ENCODE measurements around the gene STK32B. TPM values are rescaled to one million over a fixed set of nuclear protein-coding genes. Genes with fewer than 3 reads are reported as not detected.

The STK32B gene
- polyA plus RNA-seq, 1 of the 3 experiments (the other 2 are of a cell fraction) = 0.20 TPM

DNA sequence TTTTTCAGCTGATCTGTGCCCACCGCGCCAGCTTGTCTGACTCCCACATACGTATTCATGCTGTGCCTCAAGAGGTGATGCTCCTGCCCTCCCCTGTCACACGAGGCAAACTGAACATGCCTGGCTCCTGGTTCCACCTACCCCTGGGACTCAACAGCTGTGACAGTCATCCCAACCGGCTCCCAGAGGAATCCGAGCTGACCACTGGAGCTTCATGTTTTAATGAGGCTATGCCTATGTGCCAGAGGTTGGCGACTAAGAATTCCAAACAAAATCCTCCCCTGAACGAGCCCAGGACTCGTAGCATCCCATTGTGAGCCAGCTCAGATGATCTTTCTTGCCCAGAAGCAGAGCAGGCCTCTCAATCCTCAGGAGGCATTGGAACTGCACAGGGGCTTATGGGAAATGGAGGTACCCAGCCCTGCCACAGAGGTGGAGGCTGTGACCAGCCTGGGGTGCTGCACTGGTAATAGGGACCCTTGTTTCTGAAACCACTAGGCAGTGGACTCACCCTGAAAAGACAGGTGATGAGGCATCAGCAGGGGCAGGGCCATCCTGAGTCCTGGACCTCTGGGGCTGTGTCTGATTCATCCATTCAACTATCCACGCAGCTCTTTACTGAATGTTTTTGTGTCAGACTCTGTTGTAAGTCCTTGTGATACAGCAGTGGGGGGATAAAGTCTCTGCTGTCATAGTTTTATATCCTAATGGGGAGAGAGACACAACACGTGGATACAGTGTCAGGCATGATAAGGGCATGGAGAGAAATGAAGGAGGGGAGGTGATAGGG lies 332.1 kb downstream of the STK32B start:
- ChIA-PET CTCF (interaction anchor here (1.0 to 1.3 kb wide), 2 partner anchors 17 to 77 kb away, joined by 3 read pairs; no protein-coding TSS in a partner anchor), POLR2A (no interaction called here)
- Histone ChIP-seq H3K4me3 (ENCODE audit: low read depth in 2 of 2, low read length in 1 of 2) (no peak overlapping the region), H3K27me3 (ENCODE audit: insufficient read depth) (no peaks in the 10 kb centered on the region; the same call in 1 of the 2 replicates), H3K9me2 (no peaks in the 10 kb centered on the region), H3K79me2 (ENCODE audit: insufficient read depth) (no peaks in the 10 kb centered on the region), H4K20me1 (ENCODE audit: insufficient read depth) (no peaks in the 10 kb centered on the region), H3K9ac (no peak overlapping the region), H3K27ac (ENCODE audit: low read depth in 2 of 2, low read length in 1 of 2) (no peak overlapping the region), H2AFZ (ENCODE audit: low read depth) (no peak overlapping the region), H3K36me3 (replicated peaks in 1 of 2; ENCODE audit: control insufficient read depth in 1 of 2, insufficient read depth in 2 of 2, low read length in 1 of 2) (no peaks in the 10 kb centered on the region), H3K9me3 (no peaks in the 10 kb centered on the region), H3F3A (replicated peaks; ENCODE audit: insufficient read depth) (no peaks in the 10 kb centered on the region), H3K4me2 (no peak overlapping the region), H3K4me1 (ENCODE audit: control insufficient read depth in 1 of 2, insufficient read depth in 2 of 2, low read depth in 1 of 2, low read length in 1 of 2) (no peaks in the 10 kb centered on the region; a peak in 1 of 4 replicates)
- TF ChIP-seq, protein P1, sequence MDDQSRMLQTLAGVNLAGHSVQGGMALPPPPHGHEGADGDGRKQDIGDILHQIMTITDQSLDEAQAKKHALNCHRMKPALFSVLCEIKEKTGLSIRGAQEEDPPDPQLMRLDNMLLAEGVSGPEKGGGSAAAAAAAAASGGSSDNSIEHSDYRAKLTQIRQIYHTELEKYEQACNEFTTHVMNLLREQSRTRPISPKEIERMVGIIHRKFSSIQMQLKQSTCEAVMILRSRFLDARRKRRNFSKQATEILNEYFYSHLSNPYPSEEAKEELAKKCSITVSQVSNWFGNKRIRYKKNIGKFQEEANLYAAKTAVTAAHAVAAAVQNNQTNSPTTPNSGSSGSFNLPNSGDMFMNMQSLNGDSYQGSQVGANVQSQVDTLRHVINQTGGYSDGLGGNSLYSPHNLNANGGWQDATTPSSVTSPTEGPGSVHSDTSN (IDR thresholded peaks at IDR 0.05) = no peak
- TF ChIP-seq GATA2 (CRISPR knock-in tag; IDR thresholded peaks at IDR 0.05) (no peak), TEAD4 (IDR thresholded peaks at IDR 0.05; ENCODE audit: borderline replicate concordance, insufficient read depth) (no peak), SIN3A (IDR thresholded peaks at IDR 0.05; ENCODE audit: borderline replicate concordance, low read depth, low read length) (no peak), RCOR1 (IDR thresholded peaks at IDR 0.05; ENCODE audit: low read length) (no peak), RAD21 (IDR thresholded peaks at IDR 0.05; ENCODE audit: low read length) (no peak), MEF2A (IDR thresholded peaks at IDR 0.05; ENCODE audit: borderline replicate concordance, low read depth) (no peak), JUND (IDR thresholded peaks at IDR 0.05) (no peak), TCF12 (IDR thresholded peaks at IDR 0.05) (no peak), RXRA (IDR thresholded peaks at IDR 0.05; ENCODE audit: borderline replicate concordance, low read depth) (no peak), EZH2phosphoT487 (IDR thresholded peaks at IDR 0.05; ENCODE audit: borderline replicate concordance, low read depth) (no peak), GABPA (IDR thresholded peaks at IDR 0.05; ENCODE audit: low read depth) (no peak), ELF1 (IDR thresholded peaks at IDR 0.05) (no peak)
- TF ChIP-seq, protein P2, sequence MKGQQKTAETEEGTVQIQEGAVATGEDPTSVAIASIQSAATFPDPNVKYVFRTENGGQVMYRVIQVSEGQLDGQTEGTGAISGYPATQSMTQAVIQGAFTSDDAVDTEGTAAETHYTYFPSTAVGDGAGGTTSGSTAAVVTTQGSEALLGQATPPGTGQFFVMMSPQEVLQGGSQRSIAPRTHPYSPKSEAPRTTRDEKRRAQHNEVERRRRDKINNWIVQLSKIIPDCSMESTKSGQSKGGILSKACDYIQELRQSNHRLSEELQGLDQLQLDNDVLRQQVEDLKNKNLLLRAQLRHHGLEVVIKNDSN (IDR thresholded peaks at IDR 0.05; ENCODE audit: borderline replicate concordance, low read depth) = no peak
- TF ChIP-seq, protein P3, sequence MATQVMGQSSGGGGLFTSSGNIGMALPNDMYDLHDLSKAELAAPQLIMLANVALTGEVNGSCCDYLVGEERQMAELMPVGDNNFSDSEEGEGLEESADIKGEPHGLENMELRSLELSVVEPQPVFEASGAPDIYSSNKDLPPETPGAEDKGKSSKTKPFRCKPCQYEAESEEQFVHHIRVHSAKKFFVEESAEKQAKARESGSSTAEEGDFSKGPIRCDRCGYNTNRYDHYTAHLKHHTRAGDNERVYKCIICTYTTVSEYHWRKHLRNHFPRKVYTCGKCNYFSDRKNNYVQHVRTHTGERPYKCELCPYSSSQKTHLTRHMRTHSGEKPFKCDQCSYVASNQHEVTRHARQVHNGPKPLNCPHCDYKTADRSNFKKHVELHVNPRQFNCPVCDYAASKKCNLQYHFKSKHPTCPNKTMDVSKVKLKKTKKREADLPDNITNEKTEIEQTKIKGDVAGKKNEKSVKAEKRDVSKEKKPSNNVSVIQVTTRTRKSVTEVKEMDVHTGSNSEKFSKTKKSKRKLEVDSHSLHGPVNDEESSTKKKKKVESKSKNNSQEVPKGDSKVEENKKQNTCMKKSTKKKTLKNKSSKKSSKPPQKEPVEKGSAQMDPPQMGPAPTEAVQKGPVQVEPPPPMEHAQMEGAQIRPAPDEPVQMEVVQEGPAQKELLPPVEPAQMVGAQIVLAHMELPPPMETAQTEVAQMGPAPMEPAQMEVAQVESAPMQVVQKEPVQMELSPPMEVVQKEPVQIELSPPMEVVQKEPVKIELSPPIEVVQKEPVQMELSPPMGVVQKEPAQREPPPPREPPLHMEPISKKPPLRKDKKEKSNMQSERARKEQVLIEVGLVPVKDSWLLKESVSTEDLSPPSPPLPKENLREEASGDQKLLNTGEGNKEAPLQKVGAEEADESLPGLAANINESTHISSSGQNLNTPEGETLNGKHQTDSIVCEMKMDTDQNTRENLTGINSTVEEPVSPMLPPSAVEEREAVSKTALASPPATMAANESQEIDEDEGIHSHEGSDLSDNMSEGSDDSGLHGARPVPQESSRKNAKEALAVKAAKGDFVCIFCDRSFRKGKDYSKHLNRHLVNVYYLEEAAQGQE (IDR thresholded peaks at IDR 0.05; ENCODE audit: low read depth, low read length) = no peak
- DNase-seq = no peak
- 17% methylated on average over 8 of the region's 11 CpGs for WGBS (ENCODE audit: low lambda C conversion rate)

All from SK-N-SH (cell line).